ENCODE measurements around the gene DOHH.
A peak's percentile ranks its signal among the peaks of the same experiment; 100 is the strongest.
"Not testable (repeated sequence)": the region's sequence is repeated elsewhere in the genome, so short reads cannot be mapped to it uniquely, and the experiment has no call there.

Gene DOHH

DNA sequence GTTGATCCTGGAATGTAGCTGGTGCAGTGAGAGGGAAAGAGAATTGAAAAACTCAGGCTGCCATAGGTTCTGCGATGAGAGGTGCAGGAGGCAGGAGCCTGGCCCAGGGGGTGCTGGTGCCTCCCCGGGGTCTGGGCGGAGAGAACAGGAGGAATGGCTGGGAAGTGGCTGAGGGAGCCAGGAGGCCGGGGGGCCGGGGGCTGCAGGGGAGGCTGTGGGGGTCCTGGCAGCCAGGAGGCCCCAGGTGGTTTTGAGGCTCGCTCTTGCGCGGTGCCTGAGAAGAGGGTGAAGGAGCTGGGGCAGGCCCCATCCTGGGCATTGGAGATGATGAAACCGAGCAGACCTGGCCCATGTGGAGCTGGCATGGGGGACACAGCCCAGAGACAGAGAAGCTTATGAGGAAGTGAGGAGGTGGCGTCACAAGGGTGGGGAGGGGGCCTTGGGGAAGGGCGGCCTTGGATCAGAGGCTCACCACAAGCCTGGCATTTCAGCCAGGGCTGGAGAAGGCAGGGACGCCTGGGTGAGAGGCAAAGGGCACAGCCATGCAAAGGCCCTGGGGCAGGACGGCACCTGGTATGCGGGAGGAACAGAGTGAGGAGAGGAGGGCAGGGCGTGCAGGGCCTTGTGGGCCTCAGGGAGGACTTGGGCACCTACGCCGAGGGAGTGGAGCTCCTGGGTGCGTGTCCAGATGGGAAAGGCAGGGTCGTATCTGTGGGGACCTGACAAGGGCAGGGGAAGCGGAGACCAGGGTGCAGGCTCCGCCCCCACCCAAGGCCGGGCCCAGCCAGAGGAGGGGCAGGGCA is 37.2 kb upstream of the DOHH start:
- H3K36me3 Mint-ChIP-seq: peaks cover 4% of the 10 kb centered on the region
- no peak overlapping the region for H3K27ac Mint-ChIP-seq
- no peaks in the 10 kb centered on the region for H3K9me3 Mint-ChIP-seq
- no peaks in the 10 kb centered on the region for H3K4me1 Mint-ChIP-seq
- no peaks in the 10 kb centered on the region for H3K27me3 Mint-ChIP-seq
- H3K4me3 Mint-ChIP-seq: no peak overlapping the region

DNA sequence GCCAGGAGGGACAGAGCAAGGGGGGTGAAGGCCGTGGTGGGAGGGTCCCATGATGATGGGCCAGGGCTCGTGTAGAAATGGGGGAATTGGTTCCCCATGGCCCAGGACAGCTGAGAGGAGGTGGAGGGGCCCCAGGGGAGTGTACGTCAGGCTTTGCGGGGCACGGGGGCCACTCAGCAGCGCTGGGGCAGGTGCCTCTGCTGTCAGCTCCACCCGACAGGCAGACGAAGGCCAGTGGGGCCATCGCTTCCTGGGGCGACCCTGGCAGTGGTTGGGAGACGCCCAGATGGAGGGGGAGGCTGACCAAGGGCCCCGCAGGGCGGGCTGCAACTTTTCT is 36.6 kb upstream of the DOHH start:
- Mint-ChIP-seq H3K27ac (no peak overlapping the region), H3K27me3 (no peaks in the 10 kb centered on the region)

DNA sequence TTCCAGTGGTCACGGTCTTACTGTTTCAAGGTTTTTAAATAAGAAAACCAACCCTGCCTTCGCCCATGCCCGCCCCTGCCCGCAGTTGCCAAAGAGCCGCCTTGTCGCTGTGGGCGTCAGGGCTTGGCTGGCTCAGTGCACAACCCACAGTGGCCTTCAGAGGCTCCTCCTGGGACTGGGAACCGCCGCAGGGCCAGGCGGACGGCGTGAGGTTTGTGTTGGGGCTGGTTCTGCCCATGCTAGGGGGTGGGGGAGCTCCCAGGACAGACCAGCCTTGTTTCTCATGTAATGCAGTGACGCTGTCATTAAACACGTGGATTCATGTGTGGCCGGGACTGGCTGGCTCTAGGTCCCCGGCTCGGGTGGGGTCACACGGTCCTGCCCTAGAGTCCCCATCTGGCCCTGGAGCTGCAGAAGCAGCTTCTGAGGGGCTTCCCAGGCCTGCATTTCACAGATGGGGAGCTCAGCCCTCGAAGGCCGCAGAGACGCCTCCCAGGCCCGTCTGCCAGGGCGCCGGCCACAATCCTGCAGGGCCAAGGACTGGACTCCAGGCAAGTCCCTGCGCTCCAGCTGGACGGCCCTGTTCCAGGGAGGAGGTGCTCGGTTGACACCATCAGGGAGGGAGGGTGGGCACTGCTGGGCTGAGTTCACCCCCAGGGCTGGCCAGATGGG is 36.1 kb upstream of the DOHH start:
- H3K27me3 Mint-ChIP-seq: no peaks in the 10 kb centered on the region
- H3K9me3 Mint-ChIP-seq: no peaks in the 10 kb centered on the region
- no peak overlapping the region for H3K27ac Mint-ChIP-seq
- H3K4me3 Mint-ChIP-seq: no peak overlapping the region
- H3K4me1 Mint-ChIP-seq: no peaks in the 10 kb centered on the region
- peaks cover 4% of the 10 kb centered on the region for H3K36me3 Mint-ChIP-seq

More for the DNA sequence above, 36.6 kb upstream of the DOHH start:
- H3K4me1 Mint-ChIP-seq: no peaks in the 10 kb centered on the region
- no peak overlapping the region for H3K4me3 Mint-ChIP-seq
- H3K9me3 Mint-ChIP-seq: no peaks in the 10 kb centered on the region
- peaks cover 4% of the 10 kb centered on the region for H3K36me3 Mint-ChIP-seq

DNA sequence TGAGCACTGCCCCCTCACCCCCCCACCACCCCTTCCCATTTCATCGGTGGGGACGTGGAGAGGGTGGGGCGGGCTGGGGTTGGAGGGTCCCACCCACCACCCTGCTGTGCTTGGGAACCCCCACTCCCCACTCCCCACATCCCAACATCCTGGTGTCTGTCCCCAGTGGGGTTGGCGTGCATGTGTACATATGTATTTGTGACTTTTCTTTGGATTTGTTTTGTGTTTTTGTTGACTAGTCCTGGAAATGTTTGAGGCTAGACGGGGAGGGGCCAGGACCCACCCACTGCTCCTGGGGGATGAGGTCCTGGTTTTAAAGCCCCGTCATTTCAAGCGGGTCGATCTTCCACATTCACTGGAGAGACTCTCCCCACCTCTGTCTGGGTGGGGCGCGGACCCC is 35.5 kb upstream of the DOHH start:
- H3K27ac Mint-ChIP-seq: no peak overlapping the region
- peaks cover 6% of the 10 kb centered on the region for H3K36me3 Mint-ChIP-seq
- no peak overlapping the region for H3K4me3 Mint-ChIP-seq
- H3K27me3 Mint-ChIP-seq: no peaks in the 10 kb centered on the region
- no peaks in the 10 kb centered on the region for H3K9me3 Mint-ChIP-seq
- no peaks in the 10 kb centered on the region for H3K4me1 Mint-ChIP-seq

DNA sequence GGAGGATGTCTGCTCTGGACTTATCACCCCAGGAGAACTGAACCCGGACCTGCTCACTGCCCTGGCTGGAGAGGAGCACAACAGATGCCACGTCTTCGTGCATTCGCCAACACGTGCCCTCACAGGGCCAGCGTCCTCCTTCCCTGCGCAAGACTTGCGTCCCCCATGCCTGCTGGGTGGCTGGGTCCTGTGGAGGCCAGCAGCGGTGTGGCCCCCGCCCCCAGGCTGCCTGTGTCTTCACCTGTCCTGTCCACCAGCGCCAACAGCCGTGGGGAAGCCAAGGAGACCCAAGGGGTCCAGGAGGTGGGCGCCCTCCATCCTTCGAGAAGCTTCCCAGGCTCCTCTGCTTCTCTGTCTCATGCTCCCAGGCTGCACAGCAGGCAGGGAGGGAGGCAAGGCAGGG is 35.1 kb upstream of the DOHH start:
- Mint-ChIP-seq H3K27ac (no peak overlapping the region), H3K27me3 (no peaks in the 10 kb centered on the region), H3K9me3 (no peaks in the 10 kb centered on the region), H3K4me1 (no peaks in the 10 kb centered on the region), H3K36me3 (peaks cover 6% of the 10 kb centered on the region), H3K4me3 (no peak overlapping the region)

DNA sequence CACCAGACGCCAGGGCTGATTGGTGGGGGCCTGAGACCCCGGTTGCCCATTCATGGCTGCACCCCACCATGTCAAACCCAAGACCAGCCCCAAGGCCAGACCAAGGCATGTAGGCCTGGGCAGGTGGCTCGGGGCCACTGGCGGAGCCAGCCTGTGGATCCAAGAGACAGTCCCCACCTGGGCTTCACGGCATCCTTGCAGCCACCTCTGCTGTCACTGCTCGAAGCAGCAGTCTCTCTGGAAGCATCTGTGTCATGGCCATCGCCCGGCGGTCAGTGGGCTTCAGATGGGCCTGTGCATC is 34.7 kb upstream of the DOHH start:
- no peaks in the 10 kb centered on the region for H3K4me1 Mint-ChIP-seq
- H3K36me3 Mint-ChIP-seq: peaks cover 6% of the 10 kb centered on the region
- H3K27me3 Mint-ChIP-seq: no peaks in the 10 kb centered on the region
- H3K4me3 Mint-ChIP-seq: no peak overlapping the region
- H3K27ac Mint-ChIP-seq: no peak overlapping the region
- no peaks in the 10 kb centered on the region for H3K9me3 Mint-ChIP-seq

DNA sequence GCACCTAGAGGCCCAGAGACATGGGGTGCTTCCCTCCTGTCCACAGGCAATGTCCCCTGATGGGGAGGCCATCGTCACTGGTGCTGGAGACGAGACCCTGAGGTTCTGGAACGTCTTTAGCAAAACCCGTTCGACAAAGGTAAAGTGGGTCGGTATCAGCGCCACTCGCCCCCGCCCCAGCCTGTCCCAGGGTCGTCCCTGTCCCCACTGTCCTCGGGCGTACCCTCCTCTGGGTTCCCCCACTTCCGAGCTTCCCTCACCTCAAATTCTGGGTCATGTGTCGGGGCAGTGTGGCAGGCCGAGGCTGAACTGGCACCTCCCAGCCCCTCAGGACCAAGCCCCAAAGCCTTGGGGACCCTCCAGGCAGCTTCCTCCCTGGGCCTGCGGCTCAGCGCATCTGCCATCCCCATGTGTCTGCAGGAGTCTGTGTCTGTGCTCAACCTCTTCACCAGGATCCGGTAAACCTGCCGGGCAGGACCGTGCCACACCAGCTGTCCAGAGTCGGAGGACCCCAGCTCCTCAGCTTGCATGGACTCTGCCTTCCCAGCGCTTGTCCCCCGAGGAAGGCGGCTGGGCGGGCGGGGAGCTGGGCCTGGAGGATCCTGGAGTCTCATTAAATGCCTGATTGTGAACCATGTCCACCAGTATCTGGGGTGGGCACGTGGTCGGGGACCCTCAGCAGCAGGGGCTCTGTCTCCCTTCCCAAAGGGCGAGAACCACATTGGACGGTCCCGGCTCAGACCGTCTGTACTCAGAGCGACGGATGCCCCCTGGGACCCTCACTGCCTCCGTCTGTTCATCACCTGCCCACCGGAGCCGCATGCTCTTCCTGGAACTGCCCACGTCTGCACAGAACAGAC is 34.1 kb upstream of the DOHH start:
- Mint-ChIP-seq H3K4me1 (no peaks in the 10 kb centered on the region), H3K27ac (peak overlapping the region; percentile 62), H3K27me3 (no peaks in the 10 kb centered on the region), H3K36me3 (peaks cover 5% of the 10 kb centered on the region), H3K4me3 (no peak overlapping the region), H3K9me3 (no peaks in the 10 kb centered on the region)

DNA sequence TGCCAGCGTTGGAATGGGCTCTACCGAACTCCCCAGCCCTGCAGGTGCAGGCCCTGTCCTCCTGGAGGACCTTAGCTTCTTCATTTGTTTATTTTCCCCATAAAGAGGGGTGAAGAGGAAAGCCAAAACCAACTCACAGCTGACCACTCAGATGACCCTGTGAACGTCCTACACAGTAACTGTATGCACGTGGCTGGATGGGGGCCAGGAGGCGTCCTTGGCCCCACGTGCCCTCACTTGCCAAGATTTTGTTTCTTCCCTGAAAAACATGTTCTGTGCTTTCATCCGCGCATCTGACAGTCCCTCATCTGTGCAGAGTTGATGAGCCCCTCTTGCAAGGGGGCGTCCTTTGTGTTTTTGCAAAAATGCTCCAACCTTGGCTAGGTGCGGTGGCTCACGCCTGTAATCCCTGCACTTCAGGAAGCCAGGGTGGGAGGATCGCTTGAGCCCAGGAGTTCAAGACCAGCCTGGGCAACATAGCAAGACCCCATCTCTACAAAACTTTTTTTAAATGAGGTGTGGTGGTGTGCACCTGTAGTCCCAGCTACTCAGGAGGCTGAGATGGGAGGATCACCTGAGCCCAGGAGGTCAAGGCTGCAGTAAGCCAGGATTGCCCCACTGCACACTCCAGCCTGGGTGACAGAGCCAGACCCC is 33.2 kb upstream of the DOHH start:
- H3K4me3 Mint-ChIP-seq: no peak overlapping the region
- no peaks in the 10 kb centered on the region for H3K9me3 Mint-ChIP-seq
- no peak overlapping the region for H3K27ac Mint-ChIP-seq
- no peaks in the 10 kb centered on the region for H3K4me1 Mint-ChIP-seq
- H3K27me3 Mint-ChIP-seq: no peaks in the 10 kb centered on the region
- H3K36me3 Mint-ChIP-seq: peaks cover 3% of the 10 kb centered on the region

DNA sequence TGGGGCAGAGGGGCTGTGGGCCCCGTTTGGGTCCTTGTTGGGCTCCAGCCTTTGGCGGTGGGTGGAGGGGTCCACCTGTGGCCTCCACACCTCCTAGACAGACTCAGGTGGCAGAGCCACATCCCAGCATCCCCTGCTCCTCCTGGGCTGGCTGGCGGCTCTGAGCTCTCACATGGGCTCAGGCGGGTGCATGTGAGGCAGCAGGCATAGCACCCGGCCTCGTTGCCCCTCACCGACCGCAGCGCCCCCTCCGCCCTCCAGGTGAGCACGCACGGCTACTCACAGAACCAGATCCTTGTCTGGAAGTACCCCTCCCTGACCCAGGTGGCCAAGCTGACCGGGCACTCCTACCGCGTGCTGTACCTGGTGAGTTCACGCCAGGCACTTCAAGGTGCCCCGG is 32.6 kb upstream of the DOHH start:
- Mint-ChIP-seq H3K4me3 (no peak overlapping the region), H3K27ac (no peak overlapping the region), H3K27me3 (no peaks in the 10 kb centered on the region), H3K36me3 (peaks cover 3% of the 10 kb centered on the region), H3K4me1 (no peaks in the 10 kb centered on the region), H3K9me3 (no peaks in the 10 kb centered on the region)

DNA sequence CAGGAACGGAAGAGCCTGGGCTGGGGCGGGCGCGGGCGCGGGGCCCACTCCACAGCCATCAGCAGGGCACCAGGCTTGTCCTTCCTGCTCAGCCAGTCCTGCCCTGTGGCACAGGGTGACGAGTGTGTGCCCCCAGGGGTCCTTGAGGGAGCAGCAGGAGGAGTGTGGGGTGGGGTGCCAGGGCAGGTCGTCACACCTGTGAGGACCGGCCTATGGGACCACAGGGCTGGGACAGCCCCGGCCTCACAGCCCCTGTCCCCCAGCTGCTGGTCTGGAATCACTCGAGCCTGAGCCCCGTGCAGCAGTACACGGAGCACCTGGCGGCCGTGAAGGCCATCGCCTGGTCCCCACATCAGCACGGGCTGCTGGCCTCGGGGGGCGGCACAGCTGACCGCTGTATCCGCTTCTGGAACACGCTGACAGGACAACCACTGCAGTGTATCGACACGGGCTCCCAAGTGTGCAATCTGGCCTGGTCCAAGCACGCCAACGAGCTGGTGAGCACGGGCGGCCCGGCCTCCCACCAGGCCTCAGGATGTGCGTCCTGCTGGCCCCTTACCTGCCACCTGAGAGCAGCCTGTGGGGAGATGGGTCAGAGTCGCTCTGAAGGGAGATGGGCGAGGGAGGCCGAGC is 31.8 kb upstream of the DOHH start:
- H3K36me3 Mint-ChIP-seq: peaks cover 3% of the 10 kb centered on the region
- H3K4me3 Mint-ChIP-seq: no peak overlapping the region
- no peaks in the 10 kb centered on the region for H3K9me3 Mint-ChIP-seq
- H3K4me1 Mint-ChIP-seq: no peaks in the 10 kb centered on the region
- H3K27ac Mint-ChIP-seq: no peak overlapping the region
- H3K27me3 Mint-ChIP-seq: no peaks in the 10 kb centered on the region

DNA sequence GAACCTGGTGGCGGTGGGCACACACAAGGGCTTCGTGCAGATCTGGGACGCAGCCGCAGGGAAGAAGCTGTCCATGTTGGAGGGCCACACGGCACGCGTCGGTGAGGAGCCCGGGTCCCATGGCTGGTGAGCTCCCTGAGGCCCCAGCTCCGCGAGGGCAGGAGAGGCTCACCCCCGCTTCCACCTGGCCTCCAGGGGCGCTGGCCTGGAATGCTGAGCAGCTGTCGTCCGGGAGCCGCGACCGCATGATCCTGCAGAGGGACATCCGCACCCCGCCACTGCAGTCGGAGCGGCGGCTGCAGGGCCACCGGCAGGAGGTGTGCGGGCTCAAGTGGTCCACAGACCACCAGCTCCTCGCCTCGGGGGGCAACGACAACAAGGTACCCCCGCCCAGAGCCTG is 31.2 kb upstream of the DOHH start:
- H3K27me3 Mint-ChIP-seq: no peaks in the 10 kb centered on the region
- no peak overlapping the region for H3K4me3 Mint-ChIP-seq
- H3K4me1 Mint-ChIP-seq: no peaks in the 10 kb centered on the region
- H3K27ac Mint-ChIP-seq: no peak overlapping the region
- no peaks in the 10 kb centered on the region for H3K9me3 Mint-ChIP-seq
- H3K36me3 Mint-ChIP-seq: peaks cover 4% of the 10 kb centered on the region

DNA sequence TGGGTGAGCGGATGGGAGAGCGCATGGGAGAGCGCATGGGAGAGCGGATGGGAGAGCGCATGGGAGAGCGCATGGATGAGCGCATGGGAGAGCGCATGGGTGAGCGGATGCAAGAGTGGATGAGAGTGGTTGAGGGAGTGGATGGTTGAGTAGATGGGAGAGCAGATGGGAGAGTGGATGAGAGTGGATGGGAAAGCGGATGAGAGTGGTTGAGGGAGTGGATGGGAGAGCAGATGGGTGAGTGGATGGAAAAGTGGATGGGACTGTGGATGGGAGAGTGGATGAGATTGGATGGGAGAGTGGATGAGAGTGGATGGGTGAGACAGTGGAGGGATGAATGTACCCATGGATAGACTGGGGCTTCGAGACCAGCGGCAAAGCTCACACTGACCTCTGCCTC is 29.9 kb upstream of the DOHH start:
- no peaks in the 10 kb centered on the region for H3K27me3 Mint-ChIP-seq
- H3K4me3 Mint-ChIP-seq: no peak overlapping the region
- no peaks in the 10 kb centered on the region for H3K9me3 Mint-ChIP-seq
- H3K36me3 Mint-ChIP-seq: peaks cover 4% of the 10 kb centered on the region
- H3K4me1 Mint-ChIP-seq: no peaks in the 10 kb centered on the region
- H3K27ac Mint-ChIP-seq: no peak overlapping the region

DNA sequence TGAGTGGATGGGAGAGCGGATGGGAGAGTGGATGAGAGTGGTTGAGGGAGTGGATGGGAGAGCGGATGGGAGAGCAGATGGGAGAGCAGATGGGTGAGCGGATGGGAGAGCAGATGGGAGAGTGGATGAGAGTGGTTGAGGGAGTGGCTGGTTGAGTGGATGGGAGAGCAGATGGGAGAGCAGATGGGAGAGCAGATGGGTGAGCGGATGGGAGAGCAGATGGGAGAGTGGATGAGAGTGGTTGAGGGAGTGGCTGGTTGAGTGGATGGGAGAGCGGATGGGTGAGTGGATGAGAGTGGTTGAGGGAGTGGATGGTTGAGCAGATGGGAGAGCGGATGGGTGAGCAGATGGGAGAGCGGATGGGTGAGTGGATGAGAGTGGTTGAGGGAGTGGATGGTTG is 28.8 kb upstream of the DOHH start:
- not testable (repeated sequence) for H3K27ac Mint-ChIP-seq, H3K4me3 Mint-ChIP-seq, H3K36me3 Mint-ChIP-seq, H3K9me3 Mint-ChIP-seq, H3K27me3 Mint-ChIP-seq, H3K4me1 Mint-ChIP-seq

DNA sequence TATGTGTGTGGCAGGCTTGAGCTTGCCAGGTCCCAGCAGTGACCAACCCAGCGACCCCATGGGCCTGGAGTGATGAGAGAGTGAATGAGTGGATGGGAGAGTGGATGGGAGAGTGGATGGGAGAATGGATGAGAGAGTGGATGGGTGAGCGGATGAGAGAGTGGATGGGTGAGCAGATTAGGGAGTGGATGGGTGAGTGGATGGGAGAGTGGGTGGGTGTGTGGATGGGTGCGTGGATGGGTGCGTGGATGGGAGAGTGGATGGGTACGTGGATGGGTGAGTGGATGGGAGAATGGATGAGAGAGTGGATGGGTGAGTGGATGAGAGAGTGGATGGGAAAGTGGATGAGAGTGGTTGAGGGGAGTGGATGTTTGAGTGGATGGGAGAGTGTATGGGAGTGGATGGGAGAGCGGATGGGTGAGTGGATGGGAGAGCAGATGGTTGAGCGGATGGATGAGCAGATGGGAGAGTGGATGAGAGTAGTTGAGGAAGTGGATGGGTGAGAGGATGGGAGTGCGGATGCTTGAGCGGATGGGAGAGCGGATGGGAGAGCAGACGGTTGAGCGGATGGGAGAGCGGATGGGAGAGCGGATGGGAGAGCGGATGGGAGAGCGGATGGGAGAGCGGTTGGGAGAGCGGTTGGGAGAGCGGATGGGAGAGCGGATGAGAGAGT is 28.2 kb upstream of the DOHH start:
- Mint-ChIP-seq H3K4me1 (no peaks in the 10 kb centered on the region), H3K36me3 (peaks cover 4% of the 10 kb centered on the region), H3K27ac (no peak overlapping the region), H3K4me3 (no peak overlapping the region), H3K27me3 (no peaks in the 10 kb centered on the region), H3K9me3 (no peaks in the 10 kb centered on the region)

DNA sequence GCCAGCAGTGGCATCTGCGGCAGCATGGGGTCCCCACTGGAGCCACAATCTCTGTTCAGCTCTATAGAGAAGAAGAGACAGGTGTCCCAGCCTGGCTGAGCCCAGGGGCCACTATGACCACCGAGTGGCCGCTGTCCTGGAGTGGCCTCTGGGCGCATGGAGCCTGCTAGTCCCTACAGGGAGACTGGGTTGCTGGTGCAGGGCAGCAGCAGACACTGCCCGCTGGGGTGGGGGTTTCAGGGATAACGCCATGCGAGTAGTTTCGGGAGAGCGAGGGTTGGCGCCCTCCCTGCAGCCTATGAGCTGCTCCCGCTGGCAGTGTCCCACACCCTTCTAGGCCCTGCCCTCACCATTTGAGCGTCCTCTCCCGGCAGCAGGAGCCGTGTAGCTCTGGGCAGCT is 27.6 kb upstream of the DOHH start:
- Mint-ChIP-seq H3K9me3 (no peaks in the 10 kb centered on the region), H3K36me3 (peaks cover 4% of the 10 kb centered on the region), H3K27me3 (no peaks in the 10 kb centered on the region), H3K4me1 (no peaks in the 10 kb centered on the region), H3K27ac (no peak overlapping the region), H3K4me3 (no peak overlapping the region)

Data from activated naive CD4-positive, alpha-beta T cell treated with anti-CD3 and anti-CD28 coated beads, Interleukin-2, amount 50 U/mL, for 24 hours (primary cell).